NCI-H128 (cell line): Measurements from ENCODE around the gene TMEM62.

Experiments used
- DNase-seq: peaks from one replicate; lab custom pipeline; 2025; ENCODE audit not compliant: unreplicated experiment; lab: John Stamatoyannopoulos, UW

TMEM62 gene

GRCh38 chr15:43226436-43227305 is 93.3 kb downstream of the TMEM62 start:
- no peak for DNase-seq

GRCh38 chr15:43229977-43230376 is 96.6 kb downstream of the TMEM62 start:
- no peak for DNase-seq

- DNase-seq: no peak
These were observed 97.3 kb downstream of the TMEM62 start for GRCh38 chr15:43230640-43231115.

GRCh38 chr15:43232289-43232874 is 99.0 kb downstream of the TMEM62 start:
- no peak for DNase-seq
